Neural cell (in vitro differentiated cells): ENCODE results near the gene C11orf24.

Experiments used
- EP300 ChIP-seq: fragments of 450-650 bp; conservative IDR thresholded peaks from 2 replicates; pipeline ENCODE4 v1.6.1; 2014; ENCODE audit warnings: antibody characterized with exemption, mild to moderate bottlenecking, moderate library complexity; ENCODE audit not compliant: poor library complexity, severe bottlenecking
- EZH2 ChIP-seq: fragments of 200-600, 300-800 bp; shearing (Covaris generic), sonication (generic); IDR thresholded peaks from 2 replicates; pipeline ENCODE4 v1.6.1; 2014; ENCODE audit warnings: antibody characterized with exemption, low read length, borderline replicate concordance, mild to moderate bottlenecking; ENCODE audit not compliant: insufficient read depth, poor library complexity, severe bottlenecking
- MXI1 ChIP-seq: fragments of 450-650 bp; conservative IDR thresholded peaks from 2 replicates; pipeline ENCODE4 v1.6.1; 2014; ENCODE audit warnings: antibody characterized with exemption, mild to moderate bottlenecking; ENCODE audit not compliant: poor library complexity, severe bottlenecking
- POLR2AphosphoS5 ChIP-seq: IDR thresholded peaks from 2 replicates; pipeline ENCODE4 v1.6.1; 2012
- RAD21 ChIP-seq: fragments of 450-650 bp; conservative IDR thresholded peaks from 2 replicates; pipeline ENCODE4 v1.6.1; 2014; ENCODE audit warnings: antibody characterized with exemption, mild to moderate bottlenecking, moderate library complexity
- TAF1 ChIP-seq: IDR thresholded peaks from 2 replicates; pipeline ENCODE4 v1.6.1; 2012; ENCODE audit warnings: low read depth
- TF ChIP-seq, protein P1 (sequence below): IDR thresholded peaks from 2 replicates; pipeline ENCODE4 v1.6.1; 2012; ENCODE audit warnings: borderline replicate concordance
- TF ChIP-seq, protein P2 (sequence below): fragments of 450-650 bp; IDR thresholded peaks from 2 replicates; pipeline ENCODE4 v1.5.1; 2014; ENCODE audit warnings: antibody characterized with exemption, mild to moderate bottlenecking, moderate library complexity; ENCODE audit not compliant: poor library complexity, severe bottlenecking

- TF ChIP-seq POLR2AphosphoS5 = no peak
- TF ChIP-seq RAD21 = no peak
- TF ChIP-seq, protein P1, sequence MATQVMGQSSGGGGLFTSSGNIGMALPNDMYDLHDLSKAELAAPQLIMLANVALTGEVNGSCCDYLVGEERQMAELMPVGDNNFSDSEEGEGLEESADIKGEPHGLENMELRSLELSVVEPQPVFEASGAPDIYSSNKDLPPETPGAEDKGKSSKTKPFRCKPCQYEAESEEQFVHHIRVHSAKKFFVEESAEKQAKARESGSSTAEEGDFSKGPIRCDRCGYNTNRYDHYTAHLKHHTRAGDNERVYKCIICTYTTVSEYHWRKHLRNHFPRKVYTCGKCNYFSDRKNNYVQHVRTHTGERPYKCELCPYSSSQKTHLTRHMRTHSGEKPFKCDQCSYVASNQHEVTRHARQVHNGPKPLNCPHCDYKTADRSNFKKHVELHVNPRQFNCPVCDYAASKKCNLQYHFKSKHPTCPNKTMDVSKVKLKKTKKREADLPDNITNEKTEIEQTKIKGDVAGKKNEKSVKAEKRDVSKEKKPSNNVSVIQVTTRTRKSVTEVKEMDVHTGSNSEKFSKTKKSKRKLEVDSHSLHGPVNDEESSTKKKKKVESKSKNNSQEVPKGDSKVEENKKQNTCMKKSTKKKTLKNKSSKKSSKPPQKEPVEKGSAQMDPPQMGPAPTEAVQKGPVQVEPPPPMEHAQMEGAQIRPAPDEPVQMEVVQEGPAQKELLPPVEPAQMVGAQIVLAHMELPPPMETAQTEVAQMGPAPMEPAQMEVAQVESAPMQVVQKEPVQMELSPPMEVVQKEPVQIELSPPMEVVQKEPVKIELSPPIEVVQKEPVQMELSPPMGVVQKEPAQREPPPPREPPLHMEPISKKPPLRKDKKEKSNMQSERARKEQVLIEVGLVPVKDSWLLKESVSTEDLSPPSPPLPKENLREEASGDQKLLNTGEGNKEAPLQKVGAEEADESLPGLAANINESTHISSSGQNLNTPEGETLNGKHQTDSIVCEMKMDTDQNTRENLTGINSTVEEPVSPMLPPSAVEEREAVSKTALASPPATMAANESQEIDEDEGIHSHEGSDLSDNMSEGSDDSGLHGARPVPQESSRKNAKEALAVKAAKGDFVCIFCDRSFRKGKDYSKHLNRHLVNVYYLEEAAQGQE = no peak
- TF ChIP-seq, protein P2, sequence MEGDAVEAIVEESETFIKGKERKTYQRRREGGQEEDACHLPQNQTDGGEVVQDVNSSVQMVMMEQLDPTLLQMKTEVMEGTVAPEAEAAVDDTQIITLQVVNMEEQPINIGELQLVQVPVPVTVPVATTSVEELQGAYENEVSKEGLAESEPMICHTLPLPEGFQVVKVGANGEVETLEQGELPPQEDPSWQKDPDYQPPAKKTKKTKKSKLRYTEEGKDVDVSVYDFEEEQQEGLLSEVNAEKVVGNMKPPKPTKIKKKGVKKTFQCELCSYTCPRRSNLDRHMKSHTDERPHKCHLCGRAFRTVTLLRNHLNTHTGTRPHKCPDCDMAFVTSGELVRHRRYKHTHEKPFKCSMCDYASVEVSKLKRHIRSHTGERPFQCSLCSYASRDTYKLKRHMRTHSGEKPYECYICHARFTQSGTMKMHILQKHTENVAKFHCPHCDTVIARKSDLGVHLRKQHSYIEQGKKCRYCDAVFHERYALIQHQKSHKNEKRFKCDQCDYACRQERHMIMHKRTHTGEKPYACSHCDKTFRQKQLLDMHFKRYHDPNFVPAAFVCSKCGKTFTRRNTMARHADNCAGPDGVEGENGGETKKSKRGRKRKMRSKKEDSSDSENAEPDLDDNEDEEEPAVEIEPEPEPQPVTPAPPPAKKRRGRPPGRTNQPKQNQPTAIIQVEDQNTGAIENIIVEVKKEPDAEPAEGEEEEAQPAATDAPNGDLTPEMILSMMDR = no peak
- TF ChIP-seq TAF1 = no peak
- TF ChIP-seq MXI1 = no peak
- TF ChIP-seq EP300 = no peak
- no peak for TF ChIP-seq EZH2
Observed at GRCh38 chr11:68275721-68276507, 4.1 kb upstream of the C11orf24 start.
